H1 (cell line): Measurements from ENCODE around the gene MRPL28. TPM values are rescaled to one million over a fixed set of nuclear protein-coding genes. Genes with fewer than 3 reads are reported as not detected.
"Not testable (repeated sequence)": the region's sequence is repeated elsewhere in the genome, so short reads cannot be mapped to it uniquely, and the experiment has no call there.

Experiments used
- CTCF ChIA-PET: fragments of 300-600 bp; sonication (Branson Sonifier 250); formaldehyde crosslinking; loops from one replicate; lab custom pipeline; 2021; ENCODE audit not compliant: partially characterized antibody; lab: Charles Lee
- POLR2A ChIA-PET: fragments of 300-600 bp; sonication (Branson Sonifier 250); formaldehyde crosslinking; loops from one replicate; lab custom pipeline; 2021; ENCODE audit warnings: inconsistent platforms; ENCODE audit not compliant: partially characterized antibody; lab: Charles Lee
- DNase-seq, 2 experiments: peaks; one replicate each; pipeline versions ENCODE4 v3.0.0 to v3.0.0-alpha.2; 2010 to 2022; ENCODE audit warnings: low spot score in 2 of 2, low read depth in 1 of 2, mixed read lengths in 1 of 2
- FAIRE-seq: peaks from 2 replicates; lab custom pipeline; 2011; peaks lifted over from hg19 to GRCh38; lab: Jason Lieb, UNC
- H2AFZ ChIP-seq: 2 replicates; pipeline ENCODE4 v1.8.1; 2012; ENCODE audit warnings: low read length, inconsistent platforms
- H2AK5ac ChIP-seq: 2 replicates; pipeline ENCODE4 v1.6.1; 2013; ENCODE audit warnings: low read depth, low read length
- H2BK120ac ChIP-seq: replicated peaks from 2 replicates; pipeline ENCODE3; 2013; ENCODE audit warnings: low read depth, low read length, inconsistent platforms
- H2BK12ac ChIP-seq: 2 replicates; pipeline ENCODE4 v1.6.1; 2013; ENCODE audit warnings: low read depth, low read length
- H2BK15ac ChIP-seq: 2 replicates; pipeline ENCODE4 v1.6.1; 2013; ENCODE audit warnings: low read length
- H2BK20ac ChIP-seq: 2 replicates; pipeline ENCODE4 v1.6.1; 2013; ENCODE audit warnings: low read length
- H2BK5ac ChIP-seq: 2 replicates; pipeline ENCODE4 v1.6.1; 2013; ENCODE audit warnings: low read depth, low read length
- H3K14ac ChIP-seq: 2 replicates; pipeline ENCODE4 v1.6.1; 2013; ENCODE audit warnings: inconsistent platforms; ENCODE audit not compliant: insufficient read length
- H3K18ac ChIP-seq: 2 replicates; pipeline ENCODE4 v1.6.1; 2013; ENCODE audit warnings: low read length; ENCODE audit errors: extremely low read depth
- H3K23ac ChIP-seq: 2 replicates; pipeline ENCODE4 v1.6.1; 2013; ENCODE audit warnings: inconsistent platforms; ENCODE audit not compliant: insufficient read length
- H3K23me2 ChIP-seq: 2 replicates; pipeline ENCODE4 v1.6.1; 2013; ENCODE audit warnings: low read depth, low read length
- H3K27ac ChIP-seq: 2 replicates; pipeline ENCODE4 v1.6.1; 2011; ENCODE audit warnings: low read depth, low read length, inconsistent platforms
- H3K27me3 ChIP-seq, 4 experiments: replicated peaks in 1 of 4; 1 replicate in 1 of 4; 2 replicates in 3 of 4; pipeline versions ENCODE4 v1.6.1 to v1.8.1; 2011 to 2013; ENCODE audit warnings: low read length in 3 of 4, mild to moderate bottlenecking in 3 of 4, inconsistent platforms in 2 of 4, mixed read lengths in 2 of 4, moderate library complexity in 1 of 4; ENCODE audit not compliant: control insufficient read depth in 3 of 4, insufficient read depth in 3 of 4; ENCODE audit errors: extremely low read depth in 1 of 4
- H3K36me3 ChIP-seq, 4 experiments: 2 replicates each; pipeline versions ENCODE4 v1.6.1 to v1.8.1; 2011 to 2013; ENCODE audit warnings: mild to moderate bottlenecking in 4 of 4, low read length in 3 of 4, moderate library complexity in 2 of 4, control low read depth in 1 of 4, inconsistent platforms in 1 of 4; ENCODE audit not compliant: insufficient read depth in 4 of 4, control insufficient read depth in 2 of 4
- H3K4ac ChIP-seq: replicated peaks from 2 replicates; pipeline ENCODE3; 2013; ENCODE audit warnings: low read length, low read depth, mixed read lengths, inconsistent platforms; ENCODE audit not compliant: insufficient read length
- H3K4me1 ChIP-seq, 4 experiments: replicated peaks in 1 of 4; 1 replicate in 1 of 4; 2 replicates in 3 of 4; pipeline versions ENCODE4 v1.6.1 to v1.8.1; 2011 to 2013; ENCODE audit warnings: low read length in 3 of 4, inconsistent platforms in 2 of 4, mixed read lengths in 1 of 4; ENCODE audit not compliant: insufficient read depth in 4 of 4, control insufficient read depth in 3 of 4
- H3K4me2 ChIP-seq, 2 experiments: 2 replicates each; pipeline versions ENCODE4 v1.6.1 to v1.8.1; 2011 to 2013; ENCODE audit warnings: low read depth in 2 of 2, low read length in 2 of 2, control low read depth in 1 of 2, inconsistent platforms in 1 of 2, mild to moderate bottlenecking in 1 of 2; ENCODE audit not compliant: insufficient read depth in 1 of 2
- H3K4me3 ChIP-seq, 4 experiments: fragments of 200-600, 300-600 bp in 1 of 4; sonication (generic), shearing (Covaris generic), sonication (Bioruptor Twin) in 1 of 4; 2 replicates each; pipeline versions ENCODE4 v1.5.1 to v1.8.1; 2011 to 2016; ENCODE audit warnings: low read length in 4 of 4, low read depth in 3 of 4, control low read depth in 2 of 4, inconsistent platforms in 2 of 4, mild to moderate bottlenecking in 2 of 4, mixed read lengths in 1 of 4, moderate library complexity in 1 of 4; ENCODE audit not compliant: insufficient read depth in 2 of 4; ENCODE audit errors: extremely low read depth in 1 of 4
- H3K56ac ChIP-seq: replicated peaks from 2 replicates; pipeline ENCODE3; 2013; ENCODE audit warnings: low read depth, mild to moderate bottlenecking, mixed read lengths, low read length, inconsistent platforms; ENCODE audit not compliant: insufficient read length
- H3K79me1 ChIP-seq: 2 replicates; pipeline ENCODE4 v1.6.1; 2013; ENCODE audit warnings: low read depth, low read length, control low read depth
- H3K79me2 ChIP-seq, 2 experiments: 2 replicates each; pipeline versions ENCODE4 v1.6.1 to v1.8.1; 2012 to 2013; ENCODE audit warnings: low read length in 2 of 2, mild to moderate bottlenecking in 2 of 2, inconsistent platforms in 1 of 2; ENCODE audit not compliant: insufficient read depth in 2 of 2, control insufficient read depth in 1 of 2
- H3K9ac ChIP-seq, 4 experiments: replicated peaks in 1 of 4; 1 replicate in 1 of 4; 2 replicates in 3 of 4; pipeline versions ENCODE4 v1.6.1 to v1.8.1; 2011 to 2013; ENCODE audit warnings: low read depth in 3 of 4, low read length in 3 of 4, control low read depth in 2 of 4, mild to moderate bottlenecking in 2 of 4, moderate library complexity in 2 of 4, inconsistent platforms in 1 of 4; ENCODE audit errors: extremely low read depth in 1 of 4
- H3K9me3 ChIP-seq, 2 experiments: 2 replicates each; pipeline versions ENCODE4 v1.6.1 to v1.8.1; 2012 to 2013; ENCODE audit warnings: mild to moderate bottlenecking in 2 of 2, moderate library complexity in 2 of 2, control low read depth in 1 of 2, inconsistent platforms in 1 of 2, low read depth in 1 of 2, low read length in 1 of 2, mixed read lengths in 1 of 2; ENCODE audit not compliant: insufficient read depth in 2 of 2
- H4K20me1 ChIP-seq, 2 experiments: replicated peaks in 1 of 2; 2 replicates each; pipeline versions ENCODE3 to v1.8.1; 2011 to 2013; ENCODE audit warnings: inconsistent platforms in 2 of 2, low read length in 2 of 2, mild to moderate bottlenecking in 1 of 2; ENCODE audit not compliant: insufficient read depth in 2 of 2, control insufficient read depth in 1 of 2
- H4K5ac ChIP-seq: 2 replicates; pipeline ENCODE4 v1.6.1; 2013; ENCODE audit warnings: low read length, low read depth, mixed read lengths, inconsistent platforms; ENCODE audit not compliant: insufficient read length
- H4K8ac ChIP-seq: 2 replicates; pipeline ENCODE4 v1.8.0; 2013; ENCODE audit warnings: mild to moderate bottlenecking, moderate library complexity, low read length, inconsistent platforms; ENCODE audit not compliant: insufficient read depth; ENCODE audit errors: extremely low read depth
- H4K91ac ChIP-seq: replicated peaks from 2 replicates; pipeline ENCODE3; 2013; ENCODE audit warnings: low read length, mixed read lengths, inconsistent platforms; ENCODE audit not compliant: insufficient read length
- WGBS, 2 experiments: shearing (Covaris generic) in 1 of 2; methylation state at CpG; one replicate each; pipeline versions ENCODE4 v1.1.6 to v1.1.7; 2013 to 2015; ENCODE audit warnings: low lambda C conversion rate in 2 of 2, mixed read lengths in 2 of 2, inconsistent platforms in 1 of 2, low coverage in 1 of 2, missing lambda C conversion rate in 1 of 2; ENCODE audit not compliant: insufficient replicate concordance in 2 of 2, insufficient coverage in 1 of 2, insufficient read length in 1 of 2; ENCODE audit errors: extremely low coverage in 1 of 2, missing lambda C conversion rate in 1 of 2; 5-methylcytosine and 5-hydroxymethylcytosine counted together
- polyA plus RNA-seq, 7 experiments: library from polyadenylated mRNA; depleted of rRNA in 3 of 7; stranded (reverse) in 5 of 7; unstranded in 2 of 7; fragments of >200 nt in 5 of 7; fragments of 200-250 nt in 2 of 7; gene quantifications; 1 replicate in 5 of 7; 2 replicates in 1 of 7; 4 replicates in 1 of 7; pipeline versions ENCODE4 v1.2.1 to v1.2.3, GENCODE V29; 2011 to 2013; ENCODE audit warnings: missing spikeins in 2 of 7, mixed read lengths in 2 of 7
- total RNA-seq: library from RNA; stranded (reverse); fragmentation: NEBNext Ultra II Directional; extraction: Animal tissue kit (Norgen Biotek cat#: 25700); gene quantifications from 2 replicates; pipeline ENCODE4 v1.2.1, GENCODE V29; 2021

Gene MRPL28
- total and polyA plus RNA-seq, 2 of the 8 experiments (the other 6 are each of a cell fraction or from before 2014, with no cell fraction given): 88.9 to 188 TPM

DNA sequence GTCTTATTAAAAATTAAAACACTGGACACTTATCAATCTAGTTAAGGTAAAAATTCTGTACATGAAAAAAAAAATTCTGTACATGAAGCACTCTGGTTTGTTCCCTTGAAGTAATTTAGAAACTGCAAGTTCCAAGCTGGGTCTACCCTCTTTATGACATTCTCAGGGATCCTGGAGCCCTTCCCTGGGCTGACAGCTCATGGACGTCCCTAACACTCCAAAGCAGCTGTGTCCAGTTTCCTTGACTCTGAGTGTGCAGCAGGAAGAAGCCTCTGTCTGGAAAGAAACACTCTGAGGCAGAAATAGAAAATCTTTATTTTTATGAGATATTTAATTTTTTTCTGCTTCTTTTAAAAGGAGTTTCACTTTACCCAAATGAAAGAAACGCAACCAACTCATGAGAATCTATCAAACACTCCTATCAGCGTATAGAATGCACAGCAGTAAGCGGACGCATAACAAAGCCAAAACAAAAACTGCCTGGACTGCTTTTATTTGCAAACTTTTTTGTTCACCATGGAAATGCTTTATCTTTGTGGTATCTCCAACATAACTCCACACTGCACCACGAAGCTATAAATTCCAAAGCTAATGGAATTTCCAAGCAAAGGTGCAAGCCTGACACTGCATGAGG, 39.0 kb downstream of the MRPL28 start:
- CTCF ChIA-PET: interaction anchor here (0.8 to 1.4 kb wide), 6 partner anchors 10 to 18 kb away, joined by 3 to 4 read pairs (median 4); no protein-coding TSS in a partner anchor
- not testable (repeated sequence) for FAIRE-seq

More for the DNA sequence above, 39.0 kb downstream of the MRPL28 start:
- not testable (repeated sequence) for H2BK15ac ChIP-seq, H3K23ac ChIP-seq, H3K4me3 ChIP-seq, H3K14ac ChIP-seq, DNase-seq, H3K27me3 ChIP-seq, H4K5ac ChIP-seq, H2AFZ ChIP-seq, H3K27ac ChIP-seq, H2AK5ac ChIP-seq, H3K18ac ChIP-seq, H3K4ac ChIP-seq, H3K56ac ChIP-seq, H4K91ac ChIP-seq, H3K23me2 ChIP-seq, H3K36me3 ChIP-seq, H3K9ac ChIP-seq, H2BK5ac ChIP-seq, H3K4me2 ChIP-seq, H4K8ac ChIP-seq, H3K9me3 ChIP-seq, H2BK120ac ChIP-seq, H2BK20ac ChIP-seq, H3K4me1 ChIP-seq, H2BK12ac ChIP-seq
- Histone ChIP-seq H3K79me1 (peaks cover 22% of the 10 kb centered on the region), H4K20me1 (peaks cover 10 to 35% of the 10 kb centered on the region in 2 experiments), H3K79me2 (peaks cover 29 to 81% of the 10 kb centered on the region in 2 experiments)
- POLR2A ChIA-PET: interaction anchor here (0.6 to 1.3 kb wide), 4 partner anchors 15 to 288 kb away, joined by 3 to 4 read pairs (median 3); no protein-coding TSS in a partner anchor
- 88% methylated on average over 6 of the region's 6 CpGs; no CpG with 5 or more reads in 1 of the 2 experiments for WGBS, 2 experiments
